CD4-positive, alpha-beta T cell (primary cell): ENCODE results near the gene LRP1B. TPM values are rescaled to one million over a fixed set of nuclear protein-coding genes. Genes with fewer than 3 reads are reported as not detected.

Experiments
- ATAC-seq: fragments of 200-7000 bp; cut with Tn5 transposase; one replicate; pipeline ENCODE4 v1.10.0; 2022; ENCODE audit warnings: mild to moderate bottlenecking; ENCODE audit not compliant: poor library complexity
- CTCF ChIA-PET: fragments of 350-600 bp; sonication (Branson Sonifier 250); formaldehyde crosslinking; loops from one replicate; lab custom pipeline; 2021; ENCODE audit warnings: antibody characterized with exemption, inconsistent platforms; lab: Charles Lee
- POLR2A ChIA-PET: fragments of 350-600 bp; sonication (Branson Sonifier 250); formaldehyde crosslinking; loops from one replicate; lab custom pipeline; 2021; ENCODE audit warnings: antibody characterized with exemption, inconsistent platforms; lab: Charles Lee
- DNase-seq, 14 experiments: peaks; one replicate each; pipeline ENCODE4 v3.0.0-alpha.2; 2013 to 2020; ENCODE audit warnings: mixed read lengths in 2 of 14
- H3K27ac ChIP-seq, 2 donors: one replicate each; pipeline versions ENCODE4 v1.5.1 to v1.7.0; 2013; ENCODE audit warnings: low read length in 2 of 2, low read depth in 1 of 2, mild to moderate bottlenecking in 1 of 2
- H3K27me3 ChIP-seq, 2 experiments: 1 replicate in 1 of 2; 2 replicates in 1 of 2; pipeline versions ENCODE4 v1.6.1 to v1.7.0; 2013; ENCODE audit warnings: low read length in 2 of 2, control low read depth in 1 of 2, mild to moderate bottlenecking in 1 of 2, moderate library complexity in 1 of 2; ENCODE audit not compliant: insufficient read depth in 2 of 2, control insufficient read depth in 1 of 2
- H3K36me3 ChIP-seq: one replicate; pipeline ENCODE4 v1.6.1; 2013; ENCODE audit warnings: low read length, control low read depth; ENCODE audit not compliant: insufficient read depth
- H3K4me1 ChIP-seq: one replicate; pipeline ENCODE4 v1.6.1; 2013; ENCODE audit warnings: low read length, control low read depth; ENCODE audit not compliant: insufficient read depth
- H3K4me3 ChIP-seq: one replicate; pipeline ENCODE4 v1.5.1; 2013; ENCODE audit warnings: mild to moderate bottlenecking, low read length, moderate library complexity
- H3K9me3 ChIP-seq, 2 experiments: 1 replicate in 1 of 2; 2 replicates in 1 of 2; pipeline versions ENCODE4 v1.6.1 to v1.7.0; 2013; ENCODE audit warnings: low read length in 2 of 2, mild to moderate bottlenecking in 2 of 2, control low read depth in 1 of 2, moderate library complexity in 1 of 2; ENCODE audit not compliant: control insufficient read depth in 1 of 2, insufficient read depth in 1 of 2
- H3K27ac Mint-ChIP-seq: one replicate; pipeline ENCODE4 v1.8.0; 2020; ENCODE audit warnings: mixed read lengths
- H3K27me3 Mint-ChIP-seq: one replicate; pipeline ENCODE4 v1.8.0; 2021; ENCODE audit warnings: mixed read lengths
- H3K36me3 Mint-ChIP-seq: one replicate; pipeline ENCODE4 v1.8.0; 2021; ENCODE audit warnings: low read depth, mixed read lengths
- H3K4me1 Mint-ChIP-seq: one replicate; pipeline ENCODE4 v1.8.0; 2021; ENCODE audit warnings: low read depth, mixed read lengths
- H3K4me3 Mint-ChIP-seq: one replicate; pipeline ENCODE4 v1.8.0; 2020; ENCODE audit warnings: mild to moderate bottlenecking, mixed read lengths
- H3K9me3 Mint-ChIP-seq: one replicate; pipeline ENCODE4 v1.8.0; 2020; ENCODE audit warnings: mixed read lengths
- intact Hi-C, 2 experiments: fragments of 100-400 bp; cut with DNase I in 1 of 2; cut with micrococcal nuclease in 1 of 2; formaldehyde crosslinking; loops; one replicate each; pipeline versions ENCODE4 v1.15.1 to v1.9.0; 2023 to 2025; cut with DNase I, micrococcal nuclease
- total RNA-seq, 174 experiments: library from RNA in 2 of 174; stranded (reverse) in 2 of 174; gene quantifications; one replicate each; pipeline ENCODE4 v1.2.3 and lab custom pipeline; 2021 to 2026
- TF ChIP-seq, protein P1 (sequence below): fragments of 200-600 bp; IDR thresholded peaks from one replicate; pipeline ENCODE4 v1.8.0; 2022; ENCODE audit warnings: antibody characterized with exemption, mild to moderate bottlenecking

LRP1B gene
- total RNA-seq, 2 experiments from 2014 or later: not detected

DNA sequence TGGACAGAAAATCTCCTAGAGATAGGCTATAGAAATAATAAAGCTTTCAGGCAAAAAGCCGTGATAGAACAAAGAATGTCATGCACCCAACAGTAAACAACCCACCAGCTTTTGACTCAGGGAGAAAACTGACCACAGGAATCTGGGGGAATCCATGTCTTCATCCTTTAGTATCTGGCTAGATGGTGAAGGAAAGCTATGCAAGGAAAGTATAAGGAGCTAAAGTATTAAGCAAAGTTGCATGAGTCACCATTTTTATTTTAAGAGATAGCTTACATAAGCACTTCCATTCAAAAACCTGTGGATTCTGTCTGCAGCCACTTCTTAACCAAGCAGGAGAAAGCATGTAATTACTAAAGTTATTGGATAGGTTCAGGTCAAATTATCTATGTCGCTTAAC, 363.8 kb downstream of the LRP1B start:
- Histone ChIP-seq H3K4me1 (no peaks in the 10 kb centered on the region), H3K4me3 (no peak overlapping the region), H3K27ac (no peak overlapping the region), H3K27me3 (no peaks in the 10 kb centered on the region), H3K36me3 (no peaks in the 10 kb centered on the region), H3K9me3 (peaks cover 0 to 5% of the 10 kb centered on the region in 2 experiments)
- ATAC-seq (no peak), DNase-seq (no peak)
- Mint-ChIP-seq H3K4me1 (no peaks in the 10 kb centered on the region), H3K36me3 (no peaks in the 10 kb centered on the region), H3K4me3 (no peak overlapping the region), H3K27me3 (no peaks in the 10 kb centered on the region), H3K9me3 (peaks cover 6% of the 10 kb centered on the region), H3K27ac (no peak overlapping the region)
- POLR2A ChIA-PET: no interaction called here
- intact Hi-C loops: no loop called here
- TF ChIP-seq, protein P1, sequence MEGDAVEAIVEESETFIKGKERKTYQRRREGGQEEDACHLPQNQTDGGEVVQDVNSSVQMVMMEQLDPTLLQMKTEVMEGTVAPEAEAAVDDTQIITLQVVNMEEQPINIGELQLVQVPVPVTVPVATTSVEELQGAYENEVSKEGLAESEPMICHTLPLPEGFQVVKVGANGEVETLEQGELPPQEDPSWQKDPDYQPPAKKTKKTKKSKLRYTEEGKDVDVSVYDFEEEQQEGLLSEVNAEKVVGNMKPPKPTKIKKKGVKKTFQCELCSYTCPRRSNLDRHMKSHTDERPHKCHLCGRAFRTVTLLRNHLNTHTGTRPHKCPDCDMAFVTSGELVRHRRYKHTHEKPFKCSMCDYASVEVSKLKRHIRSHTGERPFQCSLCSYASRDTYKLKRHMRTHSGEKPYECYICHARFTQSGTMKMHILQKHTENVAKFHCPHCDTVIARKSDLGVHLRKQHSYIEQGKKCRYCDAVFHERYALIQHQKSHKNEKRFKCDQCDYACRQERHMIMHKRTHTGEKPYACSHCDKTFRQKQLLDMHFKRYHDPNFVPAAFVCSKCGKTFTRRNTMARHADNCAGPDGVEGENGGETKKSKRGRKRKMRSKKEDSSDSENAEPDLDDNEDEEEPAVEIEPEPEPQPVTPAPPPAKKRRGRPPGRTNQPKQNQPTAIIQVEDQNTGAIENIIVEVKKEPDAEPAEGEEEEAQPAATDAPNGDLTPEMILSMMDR: no peak
- CTCF ChIA-PET: no interaction called here

DNA sequence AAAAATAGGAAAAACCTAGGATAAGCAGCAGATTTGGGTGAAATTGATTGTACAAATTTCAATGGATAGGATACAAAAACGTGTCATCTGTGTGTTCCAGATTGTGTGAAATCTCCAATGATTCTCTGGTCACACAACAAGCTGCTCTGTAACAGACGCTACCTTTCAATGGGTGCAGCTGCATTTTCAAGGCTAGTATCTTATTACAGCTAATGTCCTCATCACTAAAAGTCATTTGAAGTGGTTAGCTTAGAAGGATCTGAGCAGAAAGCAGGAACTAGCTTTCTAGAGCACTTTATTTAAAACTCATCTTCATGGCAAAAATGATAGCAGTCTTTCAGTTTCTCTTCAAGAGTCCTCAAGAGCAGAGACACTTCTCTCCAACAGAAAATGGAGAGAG, 364.6 kb downstream of the LRP1B start:
- Mint-ChIP-seq H3K36me3 (no peaks in the 10 kb centered on the region), H3K4me1 (no peaks in the 10 kb centered on the region), H3K27ac (no peak overlapping the region), H3K9me3 (peaks cover 4% of the 10 kb centered on the region), H3K27me3 (no peaks in the 10 kb centered on the region), H3K4me3 (no peak overlapping the region)
- no peaks in the 10 kb centered on the region for H3K27me3 ChIP-seq
- POLR2A ChIA-PET: no interaction called here
- intact Hi-C loops: no loop called here
- DNase-seq (no peak), ATAC-seq (no peak)
- H3K27ac ChIP-seq: no peak overlapping the region
- CTCF ChIA-PET: no interaction called here
- H3K36me3 ChIP-seq: no peaks in the 10 kb centered on the region
- H3K9me3 ChIP-seq: peaks cover 0 to 5% of the 10 kb centered on the region in 2 experiments
- no peak overlapping the region for H3K4me3 ChIP-seq
- H3K4me1 ChIP-seq: no peaks in the 10 kb centered on the region
- TF ChIP-seq, protein P1: no peak

DNA sequence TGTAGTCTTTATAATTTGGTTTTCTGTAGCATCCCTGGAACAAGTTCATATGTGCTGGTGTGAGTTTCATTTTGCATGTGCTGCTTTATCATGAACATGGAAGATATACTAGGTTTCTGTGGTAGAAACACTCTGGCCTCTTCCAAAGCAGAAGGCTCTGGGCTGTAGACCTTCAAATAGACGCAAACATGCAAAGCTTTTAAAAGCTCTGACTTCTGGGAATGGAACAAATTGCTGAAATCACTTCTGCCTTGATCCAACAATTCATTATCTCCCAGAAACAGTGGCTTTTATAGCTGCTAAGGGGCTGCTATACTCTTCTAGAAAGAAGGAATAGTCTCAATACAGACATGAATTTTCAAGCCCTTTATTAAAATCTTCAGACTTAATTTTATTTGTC, 382.2 kb downstream of the LRP1B start:
- no peak overlapping the region for H3K27ac ChIP-seq
- Mint-ChIP-seq H3K4me3 (no peak overlapping the region), H3K4me1 (no peaks in the 10 kb centered on the region), H3K27ac (no peak overlapping the region), H3K9me3 (peaks cover 2% of the 10 kb centered on the region), H3K27me3 (no peaks in the 10 kb centered on the region), H3K36me3 (no peaks in the 10 kb centered on the region)
- intact Hi-C loops: no loop called here
- TF ChIP-seq, protein P1: no peak
- H3K4me1 ChIP-seq: no peaks in the 10 kb centered on the region
- H3K36me3 ChIP-seq: no peaks in the 10 kb centered on the region
- H3K27me3 ChIP-seq: no peaks in the 10 kb centered on the region
- POLR2A ChIA-PET: no interaction called here
- DNase-seq (no peak), ATAC-seq (no peak)
- CTCF ChIA-PET: no interaction called here
- H3K4me3 ChIP-seq: no peak overlapping the region
- H3K9me3 ChIP-seq: peaks cover 4 to 11% of the 10 kb centered on the region in 2 experiments
